Activated CD4-positive, alpha-beta T cell treated with anti-CD3 and anti-CD28 coated beads, Interleukin-2, amount 10 ng/mL, durations not matched to agents 7 days and 5 days (primary cell): ENCODE results near the gene NPPA. TPM values are rescaled to one million over a fixed set of nuclear protein-coding genes. Genes with fewer than 3 reads are reported as not detected.
"Not testable (repeated sequence)": the region's sequence is repeated elsewhere in the genome, so short reads cannot be mapped to it uniquely, and the experiment has no call there.

Experiments used
- CTCF ChIA-PET: fragments of 350-600 bp; sonication (Branson Sonifier 250); formaldehyde crosslinking; loops from one replicate; lab custom pipeline; 2021; ENCODE audit warnings: antibody characterized with exemption; lab: Charles Lee
- POLR2A ChIA-PET: fragments of 350-600 bp; sonication (Branson Sonifier 250); formaldehyde crosslinking; loops from one replicate; lab custom pipeline; 2021; ENCODE audit warnings: antibody characterized with exemption; lab: Charles Lee
- DNase-seq: peaks from one replicate; pipeline ENCODE4 v3.0.0-alpha.2; 2020
- H3K27ac Mint-ChIP-seq: one replicate; pipeline ENCODE4 v1.8.0; 2021; ENCODE audit warnings: mild to moderate bottlenecking, moderate library complexity, mixed read lengths
- H3K27me3 Mint-ChIP-seq: one replicate; pipeline ENCODE4 v1.8.0; 2021; ENCODE audit warnings: mixed read lengths
- H3K36me3 Mint-ChIP-seq: one replicate; pipeline ENCODE4 v1.8.0; 2021; ENCODE audit warnings: low read depth, mixed read lengths
- H3K4me1 Mint-ChIP-seq: one replicate; pipeline ENCODE4 v1.8.0; 2021; ENCODE audit warnings: mixed read lengths
- H3K4me3 Mint-ChIP-seq: one replicate; pipeline ENCODE4 v1.8.0; 2021; ENCODE audit warnings: mild to moderate bottlenecking, moderate library complexity, mixed read lengths
- H3K9me3 Mint-ChIP-seq: one replicate; pipeline ENCODE4 v1.8.0; 2021; ENCODE audit warnings: mixed read lengths
- total RNA-seq, 2 experiments: library from RNA; stranded (reverse); gene quantifications; one replicate each; pipeline ENCODE4 v1.2.3, GENCODE V29; 2021

The NPPA gene
- total RNA-seq, 2 experiments from 2014 or later = not detected

DNA sequence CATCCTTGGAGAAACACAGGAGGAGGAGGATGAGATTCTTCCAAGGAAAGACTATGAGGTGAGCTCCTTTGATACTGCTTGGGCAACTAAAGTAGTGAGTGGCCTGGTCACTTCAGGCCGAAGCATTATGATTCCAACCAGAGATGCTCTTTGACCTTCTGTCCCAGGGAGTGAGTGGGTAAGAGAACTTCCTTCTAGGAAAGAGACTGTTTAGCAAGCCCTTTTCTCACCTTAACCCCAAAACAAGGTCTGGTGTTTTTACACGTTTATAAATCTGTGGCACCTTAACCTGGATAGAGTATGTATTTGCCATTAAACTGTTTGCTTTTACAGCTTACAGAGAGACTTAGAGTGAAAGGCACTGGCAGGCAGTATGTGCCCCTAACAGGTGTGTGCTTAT is 40.5 kb downstream of the NPPA start:
- H3K9me3 Mint-ChIP-seq = no peaks in the 10 kb centered on the region
- H3K4me3 Mint-ChIP-seq = peak overlapping the region; percentile 92
- ChIA-PET CTCF (interaction anchor here (0.8 to 1.4 kb wide), 6 partner anchors 14 to 103 kb away, joined by 3 to 5 read pairs (median 4); no protein-coding TSS in a partner anchor), POLR2A (interaction anchor here (1.0 to 1.2 kb wide), 2 partner anchors 101 to 103 kb away, joined by 3 to 4 read pairs; no protein-coding TSS in a partner anchor)
- peak overlapping the region; percentile 93 for H3K27ac Mint-ChIP-seq
- H3K27me3 Mint-ChIP-seq = no peaks in the 10 kb centered on the region
- H3K4me1 Mint-ChIP-seq = peaks cover 61% of the 10 kb centered on the region
- DNase-seq = no peak
- peaks cover 15% of the 10 kb centered on the region for H3K36me3 Mint-ChIP-seq

DNA sequence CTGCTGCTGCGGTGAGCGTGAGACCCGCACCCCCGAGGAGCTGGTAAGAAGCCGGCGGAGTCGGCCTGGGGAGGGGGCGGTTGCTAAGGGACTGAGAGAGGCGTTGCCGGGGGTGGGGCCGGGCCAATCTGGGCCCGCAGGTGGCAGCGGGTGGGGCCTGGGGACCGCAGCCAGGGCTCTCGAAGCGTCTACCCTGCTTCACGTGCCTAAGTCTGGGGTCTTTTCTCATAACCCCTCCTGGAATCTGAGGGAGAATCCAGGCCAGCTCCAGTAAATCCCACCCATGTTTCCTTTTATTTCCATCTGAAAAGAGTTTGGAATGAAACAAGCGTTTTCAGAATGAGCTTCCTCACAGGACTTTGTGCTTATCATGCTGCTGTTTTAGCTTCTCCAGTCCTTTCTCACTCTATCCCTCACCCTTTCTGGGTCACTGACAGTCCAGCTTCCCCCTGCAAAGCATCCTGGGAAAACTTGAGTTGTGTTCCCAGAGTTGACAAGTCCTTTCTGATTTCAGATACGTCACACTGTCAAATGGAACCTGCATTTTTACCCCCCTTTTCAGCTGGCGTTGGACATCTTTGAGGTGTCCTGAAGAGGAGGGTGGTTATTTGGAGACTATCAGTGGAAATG is 41.2 kb downstream of the NPPA start:
- H3K4me3 Mint-ChIP-seq = peak overlapping the region; percentile 92
- DNase-seq = no peak
- H3K27me3 Mint-ChIP-seq = no peaks in the 10 kb centered on the region
- H3K9me3 Mint-ChIP-seq = no peaks in the 10 kb centered on the region
- peak overlapping the region; percentile 93 for H3K27ac Mint-ChIP-seq
- H3K36me3 Mint-ChIP-seq = peaks cover 13% of the 10 kb centered on the region
- peaks cover 66% of the 10 kb centered on the region for H3K4me1 Mint-ChIP-seq
- ChIA-PET CTCF (interaction anchor here (0.8 to 1.5 kb wide), 7 partner anchors 14 to 156 kb away, joined by 3 to 5 read pairs (median 3); no protein-coding TSS in a partner anchor), POLR2A (interaction anchor here (1.0 to 1.2 kb wide), 2 partner anchors 102 to 104 kb away, joined by 3 to 4 read pairs; no protein-coding TSS in a partner anchor)

DNA sequence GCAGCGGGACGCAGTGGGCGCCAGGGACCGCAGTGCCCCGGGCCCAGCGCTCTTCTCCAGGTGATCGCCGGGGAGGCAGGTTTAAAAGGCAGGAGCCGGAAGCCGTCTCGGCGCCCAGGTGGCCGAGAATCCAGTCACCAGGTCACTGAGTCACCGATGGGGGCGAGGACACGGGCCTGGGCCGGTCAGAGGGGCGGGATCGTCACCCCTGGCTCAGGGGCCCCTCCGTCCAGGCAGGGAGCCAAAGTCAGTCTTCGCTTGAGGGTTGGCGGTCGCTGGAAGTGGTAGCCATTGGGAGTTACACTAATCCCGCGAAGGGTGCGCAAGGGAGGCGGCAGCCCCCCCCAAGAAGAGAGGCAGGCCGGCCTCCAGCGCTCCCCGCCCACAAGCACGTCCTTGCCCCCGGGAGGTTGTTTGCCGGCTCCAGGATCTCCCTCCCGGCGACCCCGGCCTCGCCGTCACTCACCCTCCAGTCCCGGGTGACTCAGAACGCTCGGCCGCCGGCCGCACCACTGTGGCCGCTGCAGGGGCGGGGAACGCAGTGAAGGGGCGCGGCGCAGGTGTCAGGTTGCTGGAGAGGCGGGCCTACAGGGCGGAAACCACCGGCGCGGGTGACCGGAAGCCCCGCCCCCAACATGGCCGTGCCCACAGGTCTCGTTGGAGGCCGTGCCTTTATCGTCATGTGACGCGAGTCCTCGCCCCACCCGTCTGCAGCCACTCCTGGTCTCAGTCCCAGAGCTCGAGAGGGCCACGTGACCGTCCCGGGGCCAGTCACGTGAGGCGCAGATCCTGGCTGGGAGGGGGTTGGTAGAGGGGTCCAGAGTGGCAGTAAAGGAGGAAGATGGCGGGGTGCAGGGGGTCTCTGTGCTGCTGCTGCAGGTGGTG is 41.9 kb downstream of the NPPA start, which contains the start of the genes CLCN6 and MTHFR:
TSS of gene CLCN6 (plus strand) at position 770 of the 885 bp plus-strand sequence. CDS start at position 842, 72 bp downstream.
TSS of gene MTHFR (minus strand) at position 543 of the 885 bp plus-strand sequence. CDS start 2,848 bp downstream, outside the sequence.
- POLR2A ChIA-PET = interaction anchor here (1.2 kb wide), 1 partner anchor 103 kb away, joined by 3 read pairs; no protein-coding TSS in a partner anchor
- Mint-ChIP-seq H3K4me3 (peak within 1 kb of the TSS; percentile 92), H3K4me1 (peaks cover 69% of the 10 kb centered on the region), H3K27ac (peak within 1 kb of the TSS; percentile 93), H3K9me3 (no peaks in the 10 kb centered on the region), H3K36me3 (peaks cover 21% of the 10 kb centered on the region), H3K27me3 (no peaks in the 10 kb centered on the region)
- CTCF ChIA-PET = interaction anchor here (0.5 to 1.5 kb wide), 4 partner anchors 15 to 155 kb away, joined by 3 to 5 read pairs (median 3); no protein-coding TSS in a partner anchor
- peak; percentile 99 for DNase-seq

DNA sequence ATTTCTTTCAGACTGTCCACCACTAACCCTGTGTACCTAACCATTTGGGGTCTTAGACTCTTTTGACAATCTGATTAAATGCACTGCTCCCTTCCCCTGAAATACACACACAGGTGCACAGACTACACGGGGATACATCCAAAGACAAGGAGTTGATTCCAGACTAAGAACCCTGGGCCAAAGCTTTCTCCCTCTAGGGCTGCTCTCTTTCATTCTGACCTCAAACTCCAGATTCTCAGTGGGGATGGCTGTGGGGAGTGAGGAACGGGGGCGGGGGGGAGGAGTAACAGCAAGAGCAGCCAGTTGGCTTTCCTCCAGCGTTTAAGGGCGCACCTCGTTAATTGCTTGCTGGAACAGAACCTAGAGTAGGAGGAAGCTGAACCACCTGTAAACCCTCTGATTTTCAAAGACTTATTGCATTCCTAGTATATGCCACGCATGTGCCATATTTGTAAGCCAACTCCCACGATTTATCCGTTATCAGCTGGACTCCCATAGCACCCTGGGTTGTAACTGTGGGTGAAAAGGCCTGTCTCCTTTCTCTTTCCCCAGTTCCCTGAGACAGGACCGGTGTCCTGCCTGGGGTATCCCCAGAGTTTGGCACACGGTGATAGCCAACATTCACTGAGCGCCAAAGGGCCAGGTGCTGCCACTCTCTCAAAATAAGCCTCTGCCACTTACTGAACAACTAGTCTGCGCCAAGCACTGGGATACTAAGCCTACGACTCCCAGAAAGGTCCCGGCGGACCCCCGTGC is 42.7 kb downstream of the NPPA start:
- H3K9me3 Mint-ChIP-seq = no peaks in the 10 kb centered on the region
- peaks cover 69% of the 10 kb centered on the region for H3K4me1 Mint-ChIP-seq
- peaks cover 28% of the 10 kb centered on the region for H3K36me3 Mint-ChIP-seq
- H3K27ac Mint-ChIP-seq = peak overlapping the region; percentile 93
- POLR2A ChIA-PET = no interaction called here
- H3K4me3 Mint-ChIP-seq = peak overlapping the region; percentile 92
- CTCF ChIA-PET = interaction anchor here (0.5 kb wide), 1 partner anchor 84 kb away, joined by 3 read pairs; no protein-coding TSS in a partner anchor
- no peaks in the 10 kb centered on the region for H3K27me3 Mint-ChIP-seq
- peak; percentile 18 for DNase-seq

DNA sequence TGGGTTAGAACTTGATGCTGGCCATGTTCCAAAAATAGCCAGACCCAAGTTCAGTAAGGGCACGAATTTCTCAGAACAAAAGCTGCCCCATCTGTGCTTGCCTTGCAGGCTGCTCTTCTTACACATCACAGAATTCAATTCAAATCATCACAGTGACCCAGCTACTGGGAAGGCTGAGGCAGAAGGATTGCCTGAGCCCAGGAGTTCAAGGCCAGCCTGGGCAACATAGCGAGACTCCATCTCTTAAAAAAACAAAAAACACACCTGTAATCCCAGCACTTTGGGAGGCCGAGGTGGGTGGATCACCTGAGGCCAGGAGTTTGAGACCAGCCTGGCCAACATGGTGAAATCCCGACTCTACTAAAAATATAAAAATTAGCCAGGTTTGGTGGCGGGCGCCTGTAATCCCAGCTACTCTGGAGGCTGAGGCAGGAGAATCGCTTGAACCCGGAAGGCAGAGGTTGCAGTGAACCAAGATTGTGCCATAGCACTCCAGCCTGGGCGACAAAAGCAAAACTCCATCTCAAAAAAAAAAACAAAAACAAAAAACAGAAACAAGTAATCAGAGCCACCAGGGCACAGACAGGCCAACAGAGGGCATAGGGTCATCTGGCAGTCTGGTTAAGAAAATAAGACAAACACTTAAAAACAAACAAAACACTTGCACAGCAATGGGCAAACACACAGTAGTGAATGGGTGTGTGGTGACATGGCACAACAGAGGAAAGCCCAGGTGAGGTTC is 43.5 kb downstream of the NPPA start:
- peaks cover 24% of the 10 kb centered on the region for H3K36me3 Mint-ChIP-seq
- DNase-seq, H3K9me3 Mint-ChIP-seq, H3K27me3 Mint-ChIP-seq: not testable (repeated sequence)
- ChIA-PET CTCF (interaction anchor here (1.2 to 1.5 kb wide), 2 partner anchors 34 to 84 kb away, joined by 3 to 8 read pairs; no protein-coding TSS in a partner anchor), POLR2A (interaction anchor here (1.0 kb wide), 1 partner anchor 106 kb away, joined by 3 read pairs; no protein-coding TSS in a partner anchor)
- H3K4me1 Mint-ChIP-seq = peaks cover 67% of the 10 kb centered on the region
- peak overlapping the region; percentile 93 for H3K27ac Mint-ChIP-seq
- peak overlapping the region; percentile 92 for H3K4me3 Mint-ChIP-seq

DNA sequence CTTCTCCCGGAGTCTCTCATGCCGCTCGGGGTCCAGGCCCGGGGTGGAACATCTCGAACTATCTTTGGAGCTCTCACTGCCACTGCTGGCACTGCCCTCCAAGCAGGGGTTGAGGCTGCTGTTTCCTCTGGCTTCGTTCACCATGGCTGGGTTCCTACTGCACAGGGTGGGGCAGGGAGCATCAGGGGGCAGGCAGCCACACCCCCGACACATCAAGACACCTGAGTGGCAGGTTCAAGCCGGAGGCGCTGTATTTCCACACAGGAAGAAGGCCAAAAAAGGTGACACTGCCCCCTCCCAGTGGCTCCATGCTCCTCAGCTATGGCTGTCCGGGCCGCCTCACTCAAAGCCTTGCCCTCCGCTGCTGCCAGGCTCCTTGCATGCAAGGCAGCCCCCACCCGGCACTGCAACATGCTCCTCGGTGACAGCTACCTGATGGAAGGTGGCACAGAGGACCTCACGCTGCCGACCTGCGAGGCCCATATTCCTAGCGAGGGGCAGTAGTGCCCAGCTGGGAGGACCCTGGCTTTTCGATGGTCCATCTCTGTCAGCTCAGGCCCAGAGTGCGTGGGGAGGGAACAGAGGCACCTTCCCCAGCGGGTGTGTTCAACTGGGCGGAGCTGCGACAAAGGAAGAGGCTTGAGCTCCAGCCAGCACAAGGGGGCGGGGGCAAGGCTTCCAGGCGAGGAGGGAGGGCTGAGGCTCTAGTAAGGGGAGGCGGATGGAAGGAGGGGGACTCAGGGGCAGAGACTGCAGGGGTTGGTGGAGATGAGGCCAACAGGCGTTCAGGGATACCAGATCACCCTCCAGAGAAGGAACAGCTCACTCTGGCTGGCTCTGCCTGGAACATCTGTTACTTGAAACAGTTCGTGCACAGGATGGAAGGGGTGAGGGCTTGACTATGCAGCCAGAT is 44.4 kb downstream of the NPPA start:
- Mint-ChIP-seq H3K36me3 (peaks cover 21% of the 10 kb centered on the region), H3K4me3 (peak overlapping the region; percentile 92), H3K9me3 (no peaks in the 10 kb centered on the region), H3K27me3 (no peaks in the 10 kb centered on the region), H3K27ac (peak overlapping the region; percentile 79), H3K4me1 (peaks cover 58% of the 10 kb centered on the region)
- DNase-seq = peak; percentile 87
- ChIA-PET POLR2A (interaction anchor here (1.0 kb wide), 1 partner anchor 107 kb away, joined by 3 read pairs; no protein-coding TSS in a partner anchor), CTCF (interaction anchor here (1.0 to 1.5 kb wide), 3 partner anchors 35 to 84 kb away, joined by 3 to 8 read pairs (median 4); no protein-coding TSS in a partner anchor)

DNA sequence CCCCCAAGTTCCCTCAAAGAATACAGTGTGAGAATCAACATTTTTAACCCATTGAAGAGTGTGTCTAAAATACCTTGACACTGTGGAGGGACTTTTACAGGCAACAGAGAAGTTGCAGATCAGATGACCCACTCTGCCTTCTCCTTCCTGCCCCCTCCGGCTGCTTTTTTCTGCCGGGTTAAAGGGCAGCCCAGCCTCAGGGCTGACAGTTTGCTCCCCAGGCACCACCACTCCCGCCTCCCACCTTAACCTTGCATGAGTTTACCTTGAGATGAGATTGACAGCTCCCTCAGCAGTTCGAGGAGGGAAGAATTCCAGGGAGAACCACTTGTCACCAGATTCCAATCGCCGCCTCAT is 45.0 kb downstream of the NPPA start:
- peaks cover 21% of the 10 kb centered on the region for H3K36me3 Mint-ChIP-seq
- H3K4me3 Mint-ChIP-seq = peak overlapping the region; percentile 92
- H3K9me3 Mint-ChIP-seq = no peaks in the 10 kb centered on the region
- peaks cover 53% of the 10 kb centered on the region for H3K4me1 Mint-ChIP-seq
- POLR2A ChIA-PET = no interaction called here
- H3K27ac Mint-ChIP-seq = peak overlapping the region; percentile 79
- no peak for DNase-seq
- CTCF ChIA-PET = interaction anchor here (1.0 to 1.5 kb wide), 2 partner anchors 36 to 66 kb away, joined by 4 to 8 read pairs; no protein-coding TSS in a partner anchor
- H3K27me3 Mint-ChIP-seq = no peaks in the 10 kb centered on the region

DNA sequence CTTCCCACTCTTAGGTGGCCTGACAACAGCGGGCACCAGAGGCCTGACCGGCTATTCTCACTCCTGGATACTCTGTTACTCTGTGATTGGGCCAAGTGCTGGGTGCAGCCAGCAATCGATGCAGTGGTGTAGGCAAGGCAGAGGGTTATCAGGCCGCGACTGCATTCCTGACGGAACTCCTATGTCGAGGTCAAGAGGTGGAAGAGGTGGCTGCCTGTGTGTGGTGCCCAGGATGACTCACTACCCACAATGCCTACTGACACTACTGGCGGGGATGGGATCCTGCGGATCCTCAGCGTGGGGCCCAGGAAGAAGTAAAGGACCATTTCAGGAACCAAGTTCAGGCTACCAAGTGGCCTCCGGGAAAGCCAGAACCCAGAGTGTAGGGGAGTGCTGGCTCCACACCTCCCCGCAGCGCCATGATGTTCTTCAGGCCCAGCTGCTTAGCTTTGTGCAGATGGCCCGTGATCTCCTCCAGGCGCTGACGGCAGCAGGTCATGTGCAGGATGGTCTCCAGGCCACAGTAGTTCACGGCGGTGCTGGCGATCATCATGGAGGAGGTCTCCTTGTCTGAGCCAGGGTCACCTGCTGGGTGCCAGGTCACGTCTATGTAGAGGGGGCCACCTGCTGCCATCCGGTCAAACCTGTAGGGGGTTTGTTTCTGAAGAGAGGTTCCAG is 46.7 kb downstream of the NPPA start:
- peaks cover 39% of the 10 kb centered on the region for H3K4me1 Mint-ChIP-seq
- no peak for DNase-seq
- H3K27ac Mint-ChIP-seq = no peak overlapping the region
- ChIA-PET POLR2A (no interaction called here), CTCF (interaction anchor here (1.2 kb wide), 1 partner anchor 8 kb away, joined by 4 read pairs; no protein-coding TSS in a partner anchor)
- H3K9me3 Mint-ChIP-seq = no peaks in the 10 kb centered on the region
- H3K36me3 Mint-ChIP-seq = peaks cover 24% of the 10 kb centered on the region
- no peaks in the 10 kb centered on the region for H3K27me3 Mint-ChIP-seq
- no peak overlapping the region for H3K4me3 Mint-ChIP-seq

DNA sequence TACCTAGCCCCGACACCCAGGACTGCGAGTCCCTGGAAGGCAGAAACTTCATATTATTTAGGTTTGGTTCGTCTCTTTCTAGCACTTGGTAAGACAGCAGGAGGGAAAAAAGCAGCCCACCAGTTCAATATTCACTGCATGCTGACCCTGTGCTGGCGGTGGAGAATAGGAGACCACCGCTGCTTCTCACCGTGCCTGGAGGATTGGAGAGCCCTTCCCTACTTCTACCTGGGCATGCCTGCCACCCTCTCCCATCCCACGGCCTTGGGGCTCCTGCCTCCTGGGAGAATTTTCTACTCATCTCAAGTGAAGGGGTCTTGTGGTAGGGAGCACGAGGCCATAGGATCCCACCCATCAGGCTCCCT is 47.2 kb downstream of the NPPA start:
- H3K4me1 Mint-ChIP-seq = peaks cover 39% of the 10 kb centered on the region
- no peaks in the 10 kb centered on the region for H3K27me3 Mint-ChIP-seq
- H3K36me3 Mint-ChIP-seq = peaks cover 25% of the 10 kb centered on the region
- DNase-seq = no peak
- ChIA-PET CTCF (no interaction called here), POLR2A (no interaction called here)
- H3K9me3 Mint-ChIP-seq = no peaks in the 10 kb centered on the region
- H3K27ac Mint-ChIP-seq = no peak overlapping the region
- no peak overlapping the region for H3K4me3 Mint-ChIP-seq

DNA sequence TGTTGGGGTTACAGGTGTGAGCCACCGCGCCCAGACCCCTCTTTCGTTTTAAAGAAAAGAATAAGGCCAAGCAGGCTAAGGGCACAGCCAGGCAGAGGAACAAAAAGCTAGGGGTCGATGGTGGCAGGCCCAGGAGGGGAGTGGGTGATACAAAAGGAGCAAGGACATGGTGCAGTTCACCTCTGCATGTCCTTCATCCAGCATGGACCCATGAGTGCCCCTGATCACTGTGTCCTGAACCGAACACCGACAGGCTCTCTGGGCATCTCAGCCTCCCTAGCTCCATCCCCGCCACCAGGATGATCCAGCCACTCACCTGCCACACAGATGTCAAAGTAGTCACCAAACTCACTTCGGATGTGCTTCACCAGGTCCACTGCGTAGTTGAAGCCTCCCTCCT is 47.7 kb downstream of the NPPA start:
- no peak overlapping the region for H3K27ac Mint-ChIP-seq
- peaks cover 35% of the 10 kb centered on the region for H3K4me1 Mint-ChIP-seq
- no peak overlapping the region for H3K4me3 Mint-ChIP-seq
- no peaks in the 10 kb centered on the region for H3K9me3 Mint-ChIP-seq
- no peaks in the 10 kb centered on the region for H3K27me3 Mint-ChIP-seq
- ChIA-PET POLR2A (no interaction called here), CTCF (no interaction called here)
- H3K36me3 Mint-ChIP-seq = peaks cover 25% of the 10 kb centered on the region
- DNase-seq = no peak
